HG03045 (cell line): ENCODE measurements around the gene LDLRAD4.
"Not testable (repeated sequence)": the region's sequence is repeated elsewhere in the genome, so short reads cannot be mapped to it uniquely, and the experiment has no call there.

Source experiments
- ATAC-seq: cut with Tn5 transposase; IDR thresholded peaks from one replicate; pipeline ENCODE4 v1.9.1; 2021; ENCODE audit warnings: mild to moderate bottlenecking, moderate library complexity; ENCODE audit not compliant: unreplicated experiment

The LDLRAD4 gene

DNA sequence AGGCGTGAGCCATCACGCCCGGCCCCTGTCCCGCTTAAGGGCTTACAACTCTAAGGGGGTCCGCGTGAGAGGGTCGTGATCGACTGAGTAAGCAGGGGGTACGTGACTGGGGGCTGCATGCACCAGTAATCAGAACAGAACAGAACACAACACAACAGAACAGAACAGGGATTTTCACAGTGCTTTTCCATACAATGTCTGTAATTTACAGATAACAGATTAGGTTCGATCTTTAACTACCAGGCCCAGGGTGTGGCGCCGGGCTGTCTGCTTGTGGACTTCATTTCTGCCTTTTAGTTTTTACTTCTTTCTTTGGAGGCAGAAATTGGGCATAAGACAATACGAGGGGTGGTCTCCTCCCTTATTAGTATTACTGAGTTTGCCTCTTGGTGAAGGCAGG, 458.8 kb downstream of the LDLRAD4 start:
- not testable (repeated sequence) for ATAC-seq

GRCh38 chr18:13680612-13681011, 462.1 kb downstream of the LDLRAD4 start:
- ATAC-seq: no peak

GRCh38 chr18:13681701-13682100, 463.1 kb downstream of the LDLRAD4 start:
- no peak for ATAC-seq

DNA sequence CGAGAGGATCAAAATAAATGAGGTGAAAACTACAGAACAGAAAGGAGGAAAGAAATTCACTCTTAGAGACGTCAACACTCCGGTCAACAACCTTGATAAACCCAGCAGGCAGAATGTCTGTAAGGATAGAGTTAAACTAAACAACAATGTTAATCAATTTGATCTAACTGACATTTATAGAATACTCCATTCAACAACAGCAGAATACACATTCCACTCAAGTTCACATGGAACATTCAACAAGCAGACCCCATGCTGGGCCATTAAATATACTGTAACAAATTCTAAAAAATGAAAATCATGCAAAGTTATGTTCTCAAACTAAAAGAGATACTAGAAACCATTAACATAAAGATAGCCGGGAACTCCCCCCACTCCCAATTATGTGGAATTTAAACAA, 466.0 kb downstream of the LDLRAD4 start:
- no peak for ATAC-seq

DNA sequence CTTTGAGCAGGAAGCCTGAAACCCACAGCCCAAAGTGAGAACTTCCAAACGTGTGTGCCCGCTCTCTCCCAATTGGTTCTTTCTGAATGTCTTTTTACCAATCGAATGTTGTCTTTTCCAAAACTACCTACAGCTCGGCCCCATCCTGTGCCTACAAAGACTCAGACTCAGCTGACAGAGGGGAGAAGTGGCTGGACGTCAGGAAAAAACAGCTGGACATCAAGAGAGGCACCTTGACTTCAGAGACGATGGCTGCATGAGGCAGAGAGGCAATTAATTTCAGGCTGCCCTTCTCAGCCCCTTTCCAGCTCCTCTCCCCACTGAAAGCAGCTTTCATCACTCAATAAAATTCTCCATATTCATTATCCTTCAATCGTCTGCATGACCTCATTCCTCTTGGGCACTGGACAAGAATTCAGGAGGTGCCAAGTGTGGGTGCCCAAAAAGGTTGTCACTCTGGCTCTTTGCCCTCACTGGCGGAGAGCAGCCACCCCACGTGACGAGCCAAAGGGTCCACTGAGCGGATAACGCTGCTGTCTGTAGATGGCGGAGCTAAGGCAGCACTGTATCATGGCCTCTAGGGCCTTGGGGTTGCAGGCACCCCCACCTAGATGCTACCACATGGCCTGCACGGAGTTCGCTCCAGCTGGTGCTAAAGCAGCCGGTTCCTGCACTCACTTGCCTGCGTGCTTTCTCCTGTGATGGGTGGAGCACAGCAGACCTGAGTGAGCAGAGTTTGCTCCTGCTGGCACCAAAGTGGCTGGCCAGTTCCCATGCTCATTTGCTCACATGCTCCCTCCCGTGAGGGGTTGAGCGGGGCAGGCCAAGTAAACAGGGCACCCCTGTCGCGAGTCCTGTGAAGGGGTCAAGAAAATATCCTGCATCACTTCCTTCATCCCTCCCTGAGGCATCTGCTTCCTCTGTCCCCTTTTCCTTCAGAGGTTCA, 469.9 kb downstream of the LDLRAD4 start:
- no peak for ATAC-seq

- ATAC-seq: not testable (repeated sequence)
These were observed 471.5 kb downstream of the LDLRAD4 start for GRCh38 chr18:13690060-13690459.

GRCh38 chr18:13695337-13695736, 476.8 kb downstream of the LDLRAD4 start:
- not testable (repeated sequence) for ATAC-seq

GRCh38 chr18:13696961-13697360, 478.4 kb downstream of the LDLRAD4 start:
- no peak for ATAC-seq

GRCh38 chr18:13700153-13700552, 481.6 kb downstream of the LDLRAD4 start:
- ATAC-seq: no peak
